Nucleus accumbens (tissue), 56 donors: ENCODE measurements around the gene TYRO3.

Experiments used
- DNase-seq, 56 donors: peaks; one replicate each; lab custom pipeline; 2025; lab: John Stamatoyannopoulos, UW

Gene TYRO3

GRCh38 chr15:41550066-41550775 is 8.8 kb upstream of the TYRO3 start:
- DNase-seq, result no peak

- DNase-seq, result no peak
These were observed 5.3 kb upstream of the TYRO3 start for GRCh38 chr15:41553731-41554130.

GRCh38 chr15:41554343-41554742 is 4.7 kb upstream of the TYRO3 start:
- no peak for DNase-seq

- peak in 23 of 56 donors; percentile 10 to 77 (median 50) for DNase-seq
These were observed 4.1 kb upstream of the TYRO3 start for GRCh38 chr15:41554915-41555314.

GRCh38 chr15:41556677-41557076 is 2.3 kb upstream of the TYRO3 start:
- no peak for DNase-seq

- peak in 52 of 56 donors; percentile 34 to 95 (median 78) for DNase-seq
These were observed 1.2 kb upstream of the TYRO3 start for GRCh38 chr15:41557673-41558399.

GRCh38 chr15:41559239-41559782 is 299 bp downstream of the TYRO3 start:
- peak in 1 of 56 donors; percentile 51 for DNase-seq

GRCh38 chr15:41560572-41560874 is 1.5 kb downstream of the TYRO3 start:
- peak in 4 of 56 donors; percentile 20 to 43 (median 32) for DNase-seq

- peak in 14 of 56 donors; percentile 21 to 77 (median 46) for DNase-seq
These were observed 2.2 kb downstream of the TYRO3 start for GRCh38 chr15:41561104-41561776.

- DNase-seq, result peak in 54 of 56 donors; percentile 41 to 92 (median 79)
These were observed 2.7 kb downstream of the TYRO3 start for GRCh38 chr15:41561777-41562145.

- DNase-seq, result no peak
These were observed 3.2 kb downstream of the TYRO3 start for GRCh38 chr15:41562244-41562643.

GRCh38 chr15:41562784-41563198 is 3.8 kb downstream of the TYRO3 start:
- peak in 37 of 56 donors; percentile 11 to 71 (median 28) for DNase-seq

GRCh38 chr15:41564286-41564959 is 5.4 kb downstream of the TYRO3 start:
- DNase-seq, result peak in 44 of 56 donors; percentile 5 to 76 (median 46)

GRCh38 chr15:41564960-41565502 is 6.0 kb downstream of the TYRO3 start:
- peak in 2 of 56 donors; percentile 25 to 28 for DNase-seq

GRCh38 chr15:41565702-41566101 is 6.7 kb downstream of the TYRO3 start:
- no peak for DNase-seq

- no peak for DNase-seq
These were observed 7.3 kb downstream of the TYRO3 start for GRCh38 chr15:41566121-41566885.

- DNase-seq, result no peak
These were observed 8.2 kb downstream of the TYRO3 start for GRCh38 chr15:41567261-41567660.

GRCh38 chr15:41567862-41568261 is 8.8 kb downstream of the TYRO3 start:
- peak in 30 of 56 donors; percentile 6 to 62 (median 28) for DNase-seq

- peak in 43 of 56 donors; percentile 3 to 76 (median 41) for DNase-seq
These were observed 9.5 kb downstream of the TYRO3 start for GRCh38 chr15:41568350-41569017.
